H1 (cell line): ENCODE data around the gene RALGAPA2. TPM values are rescaled to one million over a fixed set of nuclear protein-coding genes. Genes with fewer than 3 reads are reported as not detected.

Source experiments
- CTCF ChIA-PET: fragments of 300-600 bp; sonication (Branson Sonifier 250); formaldehyde crosslinking; loops from one replicate; lab custom pipeline; 2021; ENCODE audit not compliant: partially characterized antibody; lab: Charles Lee
- POLR2A ChIA-PET: fragments of 300-600 bp; sonication (Branson Sonifier 250); formaldehyde crosslinking; loops from one replicate; lab custom pipeline; 2021; ENCODE audit warnings: inconsistent platforms; ENCODE audit not compliant: partially characterized antibody; lab: Charles Lee
- DNase-seq, 2 experiments: peaks; one replicate each; pipeline versions ENCODE4 v3.0.0 to v3.0.0-alpha.2; 2010 to 2022; ENCODE audit warnings: low spot score in 2 of 2, low read depth in 1 of 2, mixed read lengths in 1 of 2
- FAIRE-seq: peaks from 2 replicates; lab custom pipeline; 2011; peaks lifted over from hg19 to GRCh38; lab: Jason Lieb, UNC
- H2AFZ ChIP-seq: 2 replicates; pipeline ENCODE4 v1.8.1; 2012; ENCODE audit warnings: low read length, inconsistent platforms
- H2AK5ac ChIP-seq: 2 replicates; pipeline ENCODE4 v1.6.1; 2013; ENCODE audit warnings: low read depth, low read length
- H2BK120ac ChIP-seq: replicated peaks from 2 replicates; pipeline ENCODE3; 2013; ENCODE audit warnings: low read depth, low read length, inconsistent platforms
- H2BK12ac ChIP-seq: 2 replicates; pipeline ENCODE4 v1.6.1; 2013; ENCODE audit warnings: low read depth, low read length
- H2BK15ac ChIP-seq: 2 replicates; pipeline ENCODE4 v1.6.1; 2013; ENCODE audit warnings: low read length
- H2BK20ac ChIP-seq: 2 replicates; pipeline ENCODE4 v1.6.1; 2013; ENCODE audit warnings: low read length
- H2BK5ac ChIP-seq: 2 replicates; pipeline ENCODE4 v1.6.1; 2013; ENCODE audit warnings: low read depth, low read length
- H3K14ac ChIP-seq: 2 replicates; pipeline ENCODE4 v1.6.1; 2013; ENCODE audit warnings: inconsistent platforms; ENCODE audit not compliant: insufficient read length
- H3K18ac ChIP-seq: 2 replicates; pipeline ENCODE4 v1.6.1; 2013; ENCODE audit warnings: low read length; ENCODE audit errors: extremely low read depth
- H3K23ac ChIP-seq: 2 replicates; pipeline ENCODE4 v1.6.1; 2013; ENCODE audit warnings: inconsistent platforms; ENCODE audit not compliant: insufficient read length
- H3K23me2 ChIP-seq: 2 replicates; pipeline ENCODE4 v1.6.1; 2013; ENCODE audit warnings: low read depth, low read length
- H3K27ac ChIP-seq: 2 replicates; pipeline ENCODE4 v1.6.1; 2011; ENCODE audit warnings: low read depth, low read length, inconsistent platforms
- H3K27me3 ChIP-seq, 4 experiments: replicated peaks in 1 of 4; 1 replicate in 1 of 4; 2 replicates in 3 of 4; pipeline versions ENCODE4 v1.6.1 to v1.8.1; 2011 to 2013; ENCODE audit warnings: low read length in 3 of 4, mild to moderate bottlenecking in 3 of 4, inconsistent platforms in 2 of 4, mixed read lengths in 2 of 4, moderate library complexity in 1 of 4; ENCODE audit not compliant: control insufficient read depth in 3 of 4, insufficient read depth in 3 of 4; ENCODE audit errors: extremely low read depth in 1 of 4
- H3K36me3 ChIP-seq, 4 experiments: 2 replicates each; pipeline versions ENCODE4 v1.6.1 to v1.8.1; 2011 to 2013; ENCODE audit warnings: mild to moderate bottlenecking in 4 of 4, low read length in 3 of 4, moderate library complexity in 2 of 4, control low read depth in 1 of 4, inconsistent platforms in 1 of 4; ENCODE audit not compliant: insufficient read depth in 4 of 4, control insufficient read depth in 2 of 4
- H3K4ac ChIP-seq: replicated peaks from 2 replicates; pipeline ENCODE3; 2013; ENCODE audit warnings: low read length, low read depth, mixed read lengths, inconsistent platforms; ENCODE audit not compliant: insufficient read length
- H3K4me1 ChIP-seq, 4 experiments: replicated peaks in 1 of 4; 1 replicate in 1 of 4; 2 replicates in 3 of 4; pipeline versions ENCODE4 v1.6.1 to v1.8.1; 2011 to 2013; ENCODE audit warnings: low read length in 3 of 4, inconsistent platforms in 2 of 4, mixed read lengths in 1 of 4; ENCODE audit not compliant: insufficient read depth in 4 of 4, control insufficient read depth in 3 of 4
- H3K4me2 ChIP-seq, 2 experiments: 2 replicates each; pipeline versions ENCODE4 v1.6.1 to v1.8.1; 2011 to 2013; ENCODE audit warnings: low read depth in 2 of 2, low read length in 2 of 2, control low read depth in 1 of 2, inconsistent platforms in 1 of 2, mild to moderate bottlenecking in 1 of 2; ENCODE audit not compliant: insufficient read depth in 1 of 2
- H3K4me3 ChIP-seq, 4 experiments: fragments of 200-600, 300-600 bp in 1 of 4; sonication (generic), shearing (Covaris generic), sonication (Bioruptor Twin) in 1 of 4; 2 replicates each; pipeline versions ENCODE4 v1.5.1 to v1.8.1; 2011 to 2016; ENCODE audit warnings: low read length in 4 of 4, low read depth in 3 of 4, control low read depth in 2 of 4, inconsistent platforms in 2 of 4, mild to moderate bottlenecking in 2 of 4, mixed read lengths in 1 of 4, moderate library complexity in 1 of 4; ENCODE audit not compliant: insufficient read depth in 2 of 4; ENCODE audit errors: extremely low read depth in 1 of 4
- H3K56ac ChIP-seq: replicated peaks from 2 replicates; pipeline ENCODE3; 2013; ENCODE audit warnings: low read depth, mild to moderate bottlenecking, mixed read lengths, low read length, inconsistent platforms; ENCODE audit not compliant: insufficient read length
- H3K79me1 ChIP-seq: 2 replicates; pipeline ENCODE4 v1.6.1; 2013; ENCODE audit warnings: low read depth, low read length, control low read depth
- H3K79me2 ChIP-seq, 2 experiments: 2 replicates each; pipeline versions ENCODE4 v1.6.1 to v1.8.1; 2012 to 2013; ENCODE audit warnings: low read length in 2 of 2, mild to moderate bottlenecking in 2 of 2, inconsistent platforms in 1 of 2; ENCODE audit not compliant: insufficient read depth in 2 of 2, control insufficient read depth in 1 of 2
- H3K9ac ChIP-seq, 4 experiments: replicated peaks in 1 of 4; 1 replicate in 1 of 4; 2 replicates in 3 of 4; pipeline versions ENCODE4 v1.6.1 to v1.8.1; 2011 to 2013; ENCODE audit warnings: low read depth in 3 of 4, low read length in 3 of 4, control low read depth in 2 of 4, mild to moderate bottlenecking in 2 of 4, moderate library complexity in 2 of 4, inconsistent platforms in 1 of 4; ENCODE audit errors: extremely low read depth in 1 of 4
- H3K9me3 ChIP-seq, 2 experiments: 2 replicates each; pipeline versions ENCODE4 v1.6.1 to v1.8.1; 2012 to 2013; ENCODE audit warnings: mild to moderate bottlenecking in 2 of 2, moderate library complexity in 2 of 2, control low read depth in 1 of 2, inconsistent platforms in 1 of 2, low read depth in 1 of 2, low read length in 1 of 2, mixed read lengths in 1 of 2; ENCODE audit not compliant: insufficient read depth in 2 of 2
- H4K20me1 ChIP-seq, 2 experiments: replicated peaks in 1 of 2; 2 replicates each; pipeline versions ENCODE3 to v1.8.1; 2011 to 2013; ENCODE audit warnings: inconsistent platforms in 2 of 2, low read length in 2 of 2, mild to moderate bottlenecking in 1 of 2; ENCODE audit not compliant: insufficient read depth in 2 of 2, control insufficient read depth in 1 of 2
- H4K5ac ChIP-seq: 2 replicates; pipeline ENCODE4 v1.6.1; 2013; ENCODE audit warnings: low read length, low read depth, mixed read lengths, inconsistent platforms; ENCODE audit not compliant: insufficient read length
- H4K8ac ChIP-seq: 2 replicates; pipeline ENCODE4 v1.8.0; 2013; ENCODE audit warnings: mild to moderate bottlenecking, moderate library complexity, low read length, inconsistent platforms; ENCODE audit not compliant: insufficient read depth; ENCODE audit errors: extremely low read depth
- H4K91ac ChIP-seq: replicated peaks from 2 replicates; pipeline ENCODE3; 2013; ENCODE audit warnings: low read length, mixed read lengths, inconsistent platforms; ENCODE audit not compliant: insufficient read length
- BCL11A ChIP-seq, 2 experiments: IDR thresholded peaks; one replicate each; pipeline ENCODE4 v1.6.1; 2011; ENCODE audit warnings: low read depth in 2 of 2, low read length in 2 of 2, mild to moderate bottlenecking in 2 of 2
- GABPA ChIP-seq: IDR thresholded peaks from 2 replicates; pipeline ENCODE4 v1.6.1; 2011; ENCODE audit warnings: mild to moderate bottlenecking, low read length, moderate library complexity, borderline replicate concordance; ENCODE audit not compliant: insufficient read depth
- SRF ChIP-seq: IDR thresholded peaks from 2 replicates; pipeline ENCODE4 v1.6.1; 2011; ENCODE audit warnings: mild to moderate bottlenecking, low read depth, low read length, moderate library complexity
- polyA plus RNA-seq, 7 experiments: library from polyadenylated mRNA; depleted of rRNA in 3 of 7; stranded (reverse) in 5 of 7; unstranded in 2 of 7; fragments of >200 nt in 5 of 7; fragments of 200-250 nt in 2 of 7; gene quantifications; 1 replicate in 5 of 7; 2 replicates in 1 of 7; 4 replicates in 1 of 7; pipeline versions ENCODE4 v1.2.1 to v1.2.3, GENCODE V29; 2011 to 2013; ENCODE audit warnings: missing spikeins in 2 of 7, mixed read lengths in 2 of 7
- total RNA-seq: library from RNA; stranded (reverse); fragmentation: NEBNext Ultra II Directional; extraction: Animal tissue kit (Norgen Biotek cat#: 25700); gene quantifications from 2 replicates; pipeline ENCODE4 v1.2.1, GENCODE V29; 2021

Gene RALGAPA2
- total and polyA plus RNA-seq, 2 of the 8 experiments (the other 6 are each of a cell fraction or from before 2014, with no cell fraction given): 5.1 to 25.5 TPM

GRCh38 chr20:20519269-20519668 is 193.2 kb downstream of the RALGAPA2 start:
- no peak overlapping the region for H3K18ac ChIP-seq
- no peak overlapping the region for H3K14ac ChIP-seq
- no peak overlapping the region for H3K4ac ChIP-seq
- no peak overlapping the region for H4K91ac ChIP-seq
- no peak overlapping the region for H3K23ac ChIP-seq
- H2BK15ac ChIP-seq: no peak overlapping the region
- no peaks in the 10 kb centered on the region for H3K4me1 ChIP-seq
- TF ChIP-seq GABPA: no peak
- no peak for TF ChIP-seq SRF
- no peak for TF ChIP-seq BCL11A (IDR thresholded peaks at IDR 0.05; ENCODE audit: low read depth in 2 of 2, low read length in 2 of 2)
- FAIRE-seq: no peak
- H4K8ac ChIP-seq: no peak overlapping the region
- H3K79me2 ChIP-seq: no peaks in the 10 kb centered on the region
- no peak overlapping the region for H3K56ac ChIP-seq
- peaks cover 0 to 2% of the 10 kb centered on the region in 2 experiments for H4K20me1 ChIP-seq
- no peak overlapping the region for H3K4me3 ChIP-seq
- no peak overlapping the region for H2AK5ac ChIP-seq
- peaks cover 10 to 11% of the 10 kb centered on the region in 2 experiments for H3K9me3 ChIP-seq
- no peak overlapping the region for H2AFZ ChIP-seq
- H3K27me3 ChIP-seq: no peaks in the 10 kb centered on the region
- no peak overlapping the region for H3K9ac ChIP-seq
- no peaks in the 10 kb centered on the region for H3K23me2 ChIP-seq
- CTCF ChIA-PET: no interaction called here
- no peak overlapping the region for H3K4me2 ChIP-seq
- no peak overlapping the region for H4K5ac ChIP-seq
- POLR2A ChIA-PET: no interaction called here
- no peaks in the 10 kb centered on the region for H3K79me1 ChIP-seq
- H2BK12ac ChIP-seq: no peak overlapping the region
- no peak overlapping the region for H3K27ac ChIP-seq
- H2BK20ac ChIP-seq: no peak overlapping the region
- DNase-seq: no peak
- H2BK5ac ChIP-seq: no peak overlapping the region
- peaks cover 0 to 6% (median 3%) of the 10 kb centered on the region in 4 experiments; a peak in 3 of 8 replicates for H3K36me3 ChIP-seq
- H2BK120ac ChIP-seq: no peak overlapping the region
